A549 (cell line): ENCODE data around the gene SERTAD4. TPM values are rescaled to one million over a fixed set of nuclear protein-coding genes. Genes with fewer than 3 reads are reported as not detected.

ENCODE experiments used
- ATAC-seq, 2 experiments: fragments of 200-7000 bp in 1 of 2; fragments of >200 bp in 1 of 2; cut with Nextera tagmentation in 1 of 2; cut with Tn5 transposase in 1 of 2; 3 replicates each; pipeline versions ENCODE4 v1.8.0 to v1.9.1; 2018 to 2020; ENCODE audit warnings: mild to moderate bottlenecking in 1 of 2, moderate library complexity in 1 of 2
- CTCF ChIA-PET: fragments of 300-600 bp; sonication (Branson Sonifier 250); formaldehyde crosslinking; extraction: SDS; loops from one replicate; lab custom pipeline; 2021; ENCODE audit warnings: antibody characterized with exemption, inconsistent platforms; lab: Yijun Ruan, JAX
- POLR2A ChIA-PET: fragments of 350-600 bp; formaldehyde crosslinking; extraction: SDS; loops from one replicate; lab custom pipeline; 2021; ENCODE audit warnings: antibody characterized with exemption, inconsistent platforms; lab: Yijun Ruan, JAX
- DNase-seq, 2 experiments: peaks; one replicate each; pipeline versions ENCODE4 v3.0.0 to v3.0.0-alpha.2; 2011 to 2016; ENCODE audit warnings: low read depth in 1 of 2, low spot score in 1 of 2
- FAIRE-seq: peaks from 2 replicates; lab custom pipeline; 2011; peaks lifted over from hg19 to GRCh38; lab: Jason Lieb, UNC
- H3K27ac ChIP-seq, 2 experiments: fragments of >200 bp; sonication (Bioruptor Twin); formaldehyde crosslinking; 3 replicates each; pipeline ENCODE4 v1.5.1; 2016 to 2017
- H3K4me1 ChIP-seq: fragments of >200 bp; sonication (Bioruptor Twin); formaldehyde crosslinking; 3 replicates; pipeline ENCODE4 v1.6.1; 2016
- H3K4me2 ChIP-seq: fragments of >200 bp; sonication (Bioruptor Twin); formaldehyde crosslinking; 3 replicates; pipeline ENCODE4 v1.6.1; 2016
- H3K4me3 ChIP-seq: fragments of >200 bp; sonication (Bioruptor Twin); formaldehyde crosslinking; 3 replicates; pipeline ENCODE4 v1.5.1; 2016
- H3K9me3 ChIP-seq: fragments of >200 bp; sonication (Bioruptor Twin); formaldehyde crosslinking; 3 replicates; pipeline ENCODE4 v1.6.1; 2016
- CEBPB ChIP-seq, 2 experiments: fragments of >200 bp in 1 of 2; sonication (Bioruptor Twin) in 1 of 2; formaldehyde crosslinking in 1 of 2; IDR thresholded peaks; 2 replicates each; pipeline ENCODE4 v1.6.1; 2012 to 2016
- E2F6 ChIP-seq: IDR thresholded peaks from 2 replicates; pipeline ENCODE4 v1.6.1; 2012; ENCODE audit warnings: low read depth, borderline replicate concordance
- EHMT2 ChIP-seq: fragments of 200-600 bp; sonication (generic); IDR thresholded peaks from 2 replicates; pipeline ENCODE4 v1.6.1; 2016; ENCODE audit warnings: antibody characterized with exemption, low read depth, mild to moderate bottlenecking, moderate library complexity
- ESRRA ChIP-seq: fragments of 150-350 bp; IDR thresholded peaks from 2 replicates; pipeline ENCODE4 v1.6.1; 2014; ENCODE audit warnings: mild to moderate bottlenecking, low read length, borderline replicate concordance
- FOSL2 ChIP-seq, 2 experiments: fragments of 450-650 bp in 1 of 2; fragments of >200 bp in 1 of 2; sonication (Bioruptor Twin) in 1 of 2; formaldehyde crosslinking; IDR thresholded peaks; 2 replicates each; pipeline versions ENCODE4 v1.5.0 to v1.6.1; 2016 to 2020; ENCODE audit warnings: mild to moderate bottlenecking in 1 of 2, moderate library complexity in 1 of 2
- FOXS1 ChIP-seq: fragments of 250-450 bp; sonication (Bioruptor Pico); IDR thresholded peaks from 2 replicates; pipeline ENCODE4 v1.5.0; 2020; ENCODE audit warnings: mild to moderate bottlenecking, moderate library complexity
- GATA3 ChIP-seq: IDR thresholded peaks from 2 replicates; pipeline ENCODE4 v1.6.1; 2012; ENCODE audit warnings: borderline replicate concordance
- HMGXB4 ChIP-seq: fragments of 250-450 bp; sonication (Bioruptor Pico); IDR thresholded peaks from 2 replicates; pipeline ENCODE4 v1.5.0; 2021; ENCODE audit warnings: mild to moderate bottlenecking, moderate library complexity, borderline replicate concordance
- HOXA7 ChIP-seq: fragments of 250-450 bp; sonication (Bioruptor Pico); IDR thresholded peaks from 2 replicates; pipeline ENCODE4 v1.5.0; 2020; ENCODE audit warnings: mild to moderate bottlenecking, moderate library complexity
- HOXB13 ChIP-seq: fragments of 250-450 bp; sonication (Bioruptor Pico); IDR thresholded peaks from 2 replicates; pipeline ENCODE4 v1.5.0; 2020; ENCODE audit warnings: low read depth, mild to moderate bottlenecking, moderate library complexity
- JUN ChIP-seq, 2 experiments: fragments of >200 bp; sonication (Bioruptor Twin); formaldehyde crosslinking; IDR thresholded peaks; 2 replicates in 1 of 2; 3 replicates in 1 of 2; pipeline ENCODE4 v1.6.1; 2016 to 2017
- KDM5A ChIP-seq: fragments of 200-600 bp; sonication (generic); IDR thresholded peaks from 2 replicates; pipeline ENCODE4 v1.6.1; 2016; ENCODE audit warnings: antibody characterized with exemption, mild to moderate bottlenecking
- MAZ ChIP-seq: fragments of 150-350 bp; IDR thresholded peaks from 2 replicates; pipeline ENCODE4 v1.6.1; 2014; ENCODE audit warnings: antibody characterized with exemption, low read depth, low read length, borderline replicate concordance
- NR3C1 ChIP-seq: fragments of >200 bp; sonication (Bioruptor Twin); formaldehyde crosslinking; IDR thresholded peaks from 3 replicates; pipeline ENCODE4 v1.6.1; 2017
- PBX3 ChIP-seq: IDR thresholded peaks from 2 replicates; pipeline ENCODE4 v1.6.1; 2012
- RCOR1 ChIP-seq: fragments of 150-350 bp; IDR thresholded peaks from 2 replicates; pipeline ENCODE4 v1.6.1; 2014; ENCODE audit warnings: antibody characterized with exemption, low read length, low read depth
- RFX5 ChIP-seq: fragments of 450-650 bp; IDR thresholded peaks from 2 replicates; pipeline ENCODE4 v1.7.1; 2014; ENCODE audit warnings: antibody characterized with exemption, mild to moderate bottlenecking, moderate library complexity
- SMC3 ChIP-seq: fragments of >200 bp; sonication (Bioruptor Twin); formaldehyde crosslinking; IDR thresholded peaks from 3 replicates; pipeline ENCODE4 v1.6.1; 2018; ENCODE audit warnings: inconsistent platforms
- SREBF2 ChIP-seq: fragments of 450-650 bp; IDR thresholded peaks from 2 replicates; pipeline ENCODE4 v1.6.1; 2014; ENCODE audit warnings: mild to moderate bottlenecking, moderate library complexity
- TFCP2L1 ChIP-seq: fragments of 250-450 bp; sonication (Bioruptor Pico); IDR thresholded peaks from 2 replicates; pipeline ENCODE4 v1.5.0; 2021; ENCODE audit warnings: mild to moderate bottlenecking
- USF2 ChIP-seq: fragments of 450-650 bp; IDR thresholded peaks from 2 replicates; pipeline ENCODE4 v1.6.1; 2014; ENCODE audit warnings: antibody characterized with exemption
- WGBS: methylation state at CpG from one replicate; pipeline ENCODE4 v1.1.6; 2017; ENCODE audit errors: missing lambda C conversion rate; 5-methylcytosine and 5-hydroxymethylcytosine counted together
- polyA plus RNA-seq, 4 experiments: library from polyadenylated mRNA; depleted of rRNA in 3 of 4; stranded (reverse); fragments of >200 nt; fragmentation: RNase III in 1 of 4; extraction: RNeasy Plus Mini Kit Qiagen cat#74134 plus additional on column Dnase treatment in 1 of 4; gene quantifications; 2 replicates in 3 of 4; 3 replicates in 1 of 4; pipeline ENCODE4 v1.2.3, GENCODE V29; 2011 to 2017

SERTAD4 gene
- polyA plus RNA-seq, 2 of the 4 experiments (the other 2 are of a cell fraction), result 0.62 to 0.71 TPM

- FAIRE-seq, result no peak
- Histone ChIP-seq H3K4me3 (no peak overlapping the region), H3K27ac (no peak overlapping the region; a peak in 1 of 6 replicates), H3K9me3 (no peaks in the 10 kb centered on the region), H3K4me2 (no peak overlapping the region), H3K4me1 (peaks cover 16% of the 10 kb centered on the region; the same call in 2 of the 3 replicates)
- ChIA-PET POLR2A (no interaction called here), CTCF (interaction anchor here (0.9 to 1.4 kb wide), 3 partner anchors 8 to 33 kb away, joined by 3 read pairs; no protein-coding TSS in a partner anchor)
- WGBS, result 48% methylated on average over 8 of the region's 8 CpGs
- ATAC-seq, result no peak
- TF ChIP-seq EHMT2 (no peak), RFX5 (no peak), CEBPB (IDR thresholded peaks at IDR 0.05) (no peak)
- DNase-seq, result no peak
These were observed 29.7 kb downstream of the SERTAD4 start for GRCh38 chr1:210262167-210262896.

GRCh38 chr1:210262897-210263272 is 30.3 kb downstream of the SERTAD4 start:
- no peak for ATAC-seq
- TF ChIP-seq NR3C1 (no peak), HMGXB4 (CRISPR knock-in tag) (no peak), FOXS1 (CRISPR knock-in tag) (no peak), HOXA7 (CRISPR knock-in tag) (no peak), RCOR1 (no peak), FOSL2 (IDR thresholded peaks at IDR 0.05) (no peak), FOSL2 (CRISPR knock-in tag; IDR thresholded peaks at IDR 0.05) (no peak), TFCP2L1 (CRISPR knock-in tag) (no peak), USF2 (no peak), MAZ (no peak), E2F6 (no peak), GATA3 (no peak), HOXB13 (no peak), SREBF2 (no peak), RFX5 (no peak)
- no peak for FAIRE-seq
- Histone ChIP-seq H3K4me3 (no peak overlapping the region), H3K4me1 (peaks cover 16% of the 10 kb centered on the region; the same call in 2 of the 3 replicates), H3K4me2 (no peak overlapping the region), H3K27ac (no peak overlapping the region), H3K9me3 (no peaks in the 10 kb centered on the region)
- CTCF ChIA-PET, result interaction anchor here (0.9 to 1.4 kb wide), 2 partner anchors 9 to 10 kb away, joined by 3 read pairs; no protein-coding TSS in a partner anchor
- POLR2A ChIA-PET, result no interaction called here
- DNase-seq, result no peak
- WGBS, result 85% methylated on average over 4 of the region's 4 CpGs

GRCh38 chr1:210263963-210264362 is 31.4 kb downstream of the SERTAD4 start:
- Histone ChIP-seq H3K27ac (no peak overlapping the region), H3K9me3 (no peaks in the 10 kb centered on the region), H3K4me2 (no peak overlapping the region), H3K4me3 (no peak overlapping the region), H3K4me1 (peaks cover 16% of the 10 kb centered on the region; the same call in 2 of the 3 replicates)
- ATAC-seq (no peak), FAIRE-seq (no peak), DNase-seq (no peak)
- TF ChIP-seq PBX3 (no peak), ESRRA (no peak), SMC3 (no peak), KDM5A (no peak), JUN (IDR thresholded peaks at IDR 0.05) (no peak)
- ChIA-PET CTCF (interaction anchor here (1.4 kb wide), 1 partner anchor 10 kb away, joined by 3 read pairs; no protein-coding TSS in a partner anchor), POLR2A (no interaction called here)
